Neuron (in vitro differentiated cells): ENCODE data around the gene KMT2D.

Experiments
- H2AFZ ChIP-seq: one replicate; pipeline ENCODE4 v1.6.1; 2013; ENCODE audit warnings: low read depth, mild to moderate bottlenecking, inconsistent platforms, low read length, moderate library complexity
- H3K27me3 ChIP-seq: one replicate; pipeline ENCODE4 v1.6.1; 2013; ENCODE audit warnings: low read length; ENCODE audit not compliant: insufficient read depth
- H3K36me3 ChIP-seq: one replicate; pipeline ENCODE4 v1.6.1; 2013; ENCODE audit warnings: low read length; ENCODE audit not compliant: insufficient read depth
- H3K4me1 ChIP-seq: one replicate; pipeline ENCODE4 v1.6.1; 2013; ENCODE audit warnings: low read length; ENCODE audit not compliant: insufficient read depth
- H3K4me3 ChIP-seq: 2 replicates; pipeline ENCODE4 v1.5.1; 2013; ENCODE audit warnings: mild to moderate bottlenecking, low read length, moderate library complexity
- H3K9me3 ChIP-seq: one replicate; pipeline ENCODE4 v1.6.1; 2013; ENCODE audit warnings: low read length

The KMT2D gene

DNA sequence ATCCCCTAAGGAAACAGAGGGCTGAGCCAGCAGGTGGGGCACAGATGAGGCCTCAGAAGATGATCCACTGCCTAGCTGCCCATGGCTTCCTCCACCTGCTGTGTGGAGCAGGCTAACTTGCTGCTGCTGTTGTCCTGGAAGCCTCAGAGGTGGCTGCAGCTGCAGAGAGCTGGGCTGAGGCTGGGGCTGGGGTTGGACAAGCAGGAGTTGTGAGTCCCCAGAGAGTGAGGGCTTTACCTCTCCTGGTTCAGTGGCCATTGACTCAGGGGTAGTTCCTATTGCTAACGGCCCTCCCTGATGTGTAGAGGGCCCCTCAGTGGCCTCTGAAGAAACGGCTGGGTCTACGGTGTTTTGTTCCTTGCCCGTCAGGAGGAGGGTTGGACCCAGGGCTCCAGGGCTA, 28.3 kb downstream of the KMT2D start:
- H3K27me3 ChIP-seq, result no peaks in the 10 kb centered on the region
- no peaks in the 10 kb centered on the region for H3K9me3 ChIP-seq
- H3K36me3 ChIP-seq, result peaks cover 92% of the 10 kb centered on the region
- H2AFZ ChIP-seq, result no peak overlapping the region
- H3K4me1 ChIP-seq, result no peaks in the 10 kb centered on the region
- H3K4me3 ChIP-seq, result no peak overlapping the region

DNA sequence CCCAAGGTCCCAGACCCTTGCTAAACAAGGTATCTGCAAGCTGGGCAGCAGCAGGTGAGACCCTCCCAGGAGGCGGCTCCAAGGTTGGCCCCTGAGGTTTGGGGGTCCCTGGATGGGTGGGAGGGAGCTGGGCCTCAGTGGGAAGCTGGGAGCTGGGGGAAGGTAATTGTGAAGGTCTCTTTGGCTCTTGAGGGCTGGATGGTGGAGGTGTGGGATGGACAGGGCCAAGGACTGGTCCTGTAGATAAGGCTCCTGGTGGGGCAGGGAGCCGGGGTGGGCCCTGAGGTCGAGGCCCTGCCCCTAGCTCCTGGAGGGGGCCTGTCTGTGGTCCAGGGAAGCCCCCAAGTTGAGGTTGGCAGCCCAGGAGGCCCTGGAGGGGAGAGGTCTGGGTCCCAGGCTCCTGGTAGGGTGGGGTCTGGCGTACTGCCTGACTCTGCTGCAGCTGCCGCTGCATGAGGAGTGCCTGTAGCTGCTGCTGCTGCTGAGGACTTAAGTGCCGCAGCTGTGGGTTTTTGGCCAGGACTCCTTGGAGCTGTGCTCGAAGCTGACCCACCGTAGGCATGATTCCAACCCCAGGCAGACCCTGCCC, 28.9 kb downstream of the KMT2D start:
- Histone ChIP-seq H3K4me1 (no peaks in the 10 kb centered on the region), H3K9me3 (no peaks in the 10 kb centered on the region), H3K36me3 (peaks cover 92% of the 10 kb centered on the region), H2AFZ (no peak overlapping the region), H3K27me3 (no peaks in the 10 kb centered on the region), H3K4me3 (no peak overlapping the region)

GRCh38 chr12:49030714-49031572, 29.7 kb downstream of the KMT2D start:
- Histone ChIP-seq H3K4me3 (no peak overlapping the region), H3K4me1 (no peaks in the 10 kb centered on the region), H3K9me3 (no peaks in the 10 kb centered on the region), H3K36me3 (peaks cover 94% of the 10 kb centered on the region), H3K27me3 (no peaks in the 10 kb centered on the region), H2AFZ (no peak overlapping the region)

GRCh38 chr12:49030119-49030518, 30.5 kb downstream of the KMT2D start:
- no peaks in the 10 kb centered on the region for H3K4me1 ChIP-seq
- peaks cover 96% of the 10 kb centered on the region for H3K36me3 ChIP-seq
- no peak overlapping the region for H3K4me3 ChIP-seq
- no peak overlapping the region for H2AFZ ChIP-seq
- H3K9me3 ChIP-seq, result no peaks in the 10 kb centered on the region
- no peaks in the 10 kb centered on the region for H3K27me3 ChIP-seq

- no peaks in the 10 kb centered on the region for H3K4me1 ChIP-seq
- no peaks in the 10 kb centered on the region for H3K9me3 ChIP-seq
- peaks cover 96% of the 10 kb centered on the region for H3K36me3 ChIP-seq
- H3K27me3 ChIP-seq, result no peaks in the 10 kb centered on the region
- no peak overlapping the region for H2AFZ ChIP-seq
- H3K4me3 ChIP-seq, result no peak overlapping the region
Measured at GRCh38 chr12:49028666-49029275, 31.8 kb downstream of the KMT2D start.

- Histone ChIP-seq H3K9me3 (no peaks in the 10 kb centered on the region), H3K4me3 (no peak overlapping the region), H3K36me3 (peaks cover 96% of the 10 kb centered on the region), H2AFZ (no peak overlapping the region), H3K4me1 (no peaks in the 10 kb centered on the region), H3K27me3 (no peaks in the 10 kb centered on the region)
Measured at GRCh38 chr12:49027846-49028555, 32.6 kb downstream of the KMT2D start.

DNA sequence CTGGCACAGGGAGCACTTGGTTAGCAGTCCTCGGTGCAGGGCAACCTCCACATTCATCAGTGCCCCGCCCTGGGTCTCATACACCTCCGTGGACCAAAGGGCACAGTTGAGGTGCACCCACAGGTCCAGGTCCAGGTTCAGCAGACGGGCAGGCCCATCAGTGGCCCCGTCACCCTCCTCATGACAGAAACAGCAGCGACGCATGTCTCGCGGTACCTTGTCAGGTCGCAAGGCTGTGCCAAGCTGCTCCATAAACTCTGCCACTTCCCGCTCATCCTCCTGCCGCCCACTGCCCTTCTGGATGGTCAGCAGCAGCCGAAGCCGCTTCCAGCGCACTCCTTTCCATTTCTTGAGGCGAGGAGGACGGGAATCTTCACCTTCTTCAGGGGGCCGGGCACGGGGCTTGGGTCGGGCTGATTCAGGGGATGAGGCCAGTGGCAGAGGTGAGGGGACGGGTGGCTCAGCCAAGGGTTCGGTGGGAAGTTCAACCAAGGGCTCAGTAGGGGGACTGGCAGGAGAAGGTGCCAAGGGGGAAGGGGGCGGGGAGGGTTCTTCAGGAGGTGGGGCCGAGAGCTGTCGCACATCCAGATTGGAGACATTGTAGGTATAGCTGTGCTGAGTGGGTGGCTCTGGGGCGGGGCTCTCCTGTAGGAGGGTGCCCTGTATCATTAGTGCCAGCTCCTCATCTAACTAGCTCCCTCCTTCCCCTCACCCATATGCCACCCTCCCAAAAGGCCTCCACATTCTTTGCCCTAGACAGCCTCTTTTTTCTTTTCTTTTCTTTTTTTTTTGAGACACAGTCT, 33.7 kb downstream of the KMT2D start:
- no peak overlapping the region for H3K4me3 ChIP-seq
- H3K36me3 ChIP-seq, result peaks cover 96% of the 10 kb centered on the region
- H3K27me3 ChIP-seq, result no peaks in the 10 kb centered on the region
- H3K4me1 ChIP-seq, result no peaks in the 10 kb centered on the region
- H3K9me3 ChIP-seq, result no peaks in the 10 kb centered on the region
- no peak overlapping the region for H2AFZ ChIP-seq

GRCh38 chr12:49026101-49026500, 34.5 kb downstream of the KMT2D start:
- H3K4me3 ChIP-seq, result no peak overlapping the region
- H3K9me3 ChIP-seq, result no peaks in the 10 kb centered on the region
- H3K4me1 ChIP-seq, result no peaks in the 10 kb centered on the region
- H3K36me3 ChIP-seq, result peaks cover 95% of the 10 kb centered on the region
- no peak overlapping the region for H2AFZ ChIP-seq
- no peaks in the 10 kb centered on the region for H3K27me3 ChIP-seq

DNA sequence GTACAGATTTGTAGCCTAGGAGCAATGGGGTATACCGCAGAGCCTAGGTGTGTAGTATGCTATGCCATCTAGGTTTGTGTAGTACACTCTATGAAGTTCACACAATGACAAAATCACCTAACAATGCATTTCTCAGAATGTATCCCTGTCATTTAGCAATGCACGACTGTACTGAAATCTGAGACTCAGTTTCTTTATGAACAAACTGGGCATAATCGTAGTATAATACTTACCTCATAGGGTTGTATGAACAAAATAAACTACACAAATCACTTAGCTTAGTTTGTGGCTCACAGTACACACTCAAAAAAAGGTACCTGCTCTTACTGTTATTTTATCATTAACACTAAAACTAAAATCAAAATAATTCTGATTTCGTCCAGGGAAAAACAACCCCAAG, 35.1 kb downstream of the KMT2D start:
- H3K4me1 ChIP-seq, result no peaks in the 10 kb centered on the region
- no peaks in the 10 kb centered on the region for H3K9me3 ChIP-seq
- peaks cover 89% of the 10 kb centered on the region for H3K36me3 ChIP-seq
- no peak overlapping the region for H2AFZ ChIP-seq
- no peaks in the 10 kb centered on the region for H3K27me3 ChIP-seq
- no peak overlapping the region for H3K4me3 ChIP-seq

GRCh38 chr12:49024543-49024942, 36.1 kb downstream of the KMT2D start:
- no peak overlapping the region for H3K4me3 ChIP-seq
- peaks cover 1% of the 10 kb centered on the region for H3K4me1 ChIP-seq
- peaks cover 81% of the 10 kb centered on the region for H3K36me3 ChIP-seq
- H3K9me3 ChIP-seq, result no peaks in the 10 kb centered on the region
- H2AFZ ChIP-seq, result no peak overlapping the region
- H3K27me3 ChIP-seq, result no peaks in the 10 kb centered on the region

- Histone ChIP-seq H3K36me3 (peaks cover 74% of the 10 kb centered on the region), H2AFZ (no peak overlapping the region), H3K9me3 (no peaks in the 10 kb centered on the region), H3K27me3 (no peaks in the 10 kb centered on the region), H3K4me1 (peaks cover 7% of the 10 kb centered on the region), H3K4me3 (no peak overlapping the region)
Measured at GRCh38 chr12:49023812-49024211, 36.8 kb downstream of the KMT2D start.

DNA sequence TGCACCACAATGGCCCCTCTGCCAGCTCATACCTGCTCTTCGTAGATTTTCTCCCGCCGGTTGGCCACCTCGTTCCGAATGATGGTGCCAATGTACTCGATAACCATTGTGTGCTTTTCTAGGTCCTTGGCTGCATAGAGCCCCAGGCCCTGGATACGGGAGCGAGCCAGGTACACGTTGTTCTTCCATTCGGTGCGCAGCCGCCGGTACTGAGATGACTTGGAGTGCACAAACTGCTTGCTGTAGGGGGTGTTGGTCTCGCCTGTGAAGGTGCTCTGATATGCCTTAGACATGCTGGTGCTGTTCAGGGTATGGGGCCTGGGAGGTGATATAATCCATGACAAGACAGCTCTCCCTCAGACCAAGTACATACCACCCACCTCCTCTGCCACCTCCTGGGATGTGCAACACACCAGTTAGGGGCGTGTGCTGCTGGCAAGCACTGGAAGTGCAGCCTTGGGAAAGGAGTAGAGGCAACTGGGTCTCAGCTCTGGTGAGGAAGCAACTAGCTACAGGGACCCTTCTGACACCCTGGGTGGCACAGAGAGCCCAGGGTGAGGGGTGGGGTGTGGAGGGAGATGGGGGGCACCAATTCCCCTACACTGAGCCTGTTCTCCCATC, 37.9 kb downstream of the KMT2D start:
- Histone ChIP-seq H3K27me3 (no peaks in the 10 kb centered on the region), H2AFZ (no peak overlapping the region), H3K9me3 (no peaks in the 10 kb centered on the region), H3K36me3 (peaks cover 63% of the 10 kb centered on the region), H3K4me1 (peaks cover 13% of the 10 kb centered on the region), H3K4me3 (no peak overlapping the region)
